SK-N-MC (cell line): Measurements from ENCODE around the gene C1S.
A peak's percentile ranks its signal among the peaks of the same experiment; 100 is the strongest.
"Not testable (repeated sequence)": the region's sequence is repeated elsewhere in the genome, so short reads cannot be mapped to it uniquely, and the experiment has no call there.

Experiments used
- DNase-seq: peaks from one replicate; pipeline ENCODE4 v3.0.0-alpha.2; 2011; ENCODE audit warnings: low read depth, low spot score
- H3K27ac ChIP-seq: fragments of 200-600 bp; sonication (generic); 2 replicates; pipeline ENCODE4 v1.5.1; 2016; ENCODE audit warnings: mixed run types
- H3K36me3 ChIP-seq: fragments of 200-600 bp; sonication (generic); 2 replicates; pipeline ENCODE4 v1.6.1; 2017; ENCODE audit warnings: antibody characterized with exemption, low read length, mixed read lengths; ENCODE audit not compliant: insufficient read depth
- H3K4me3 ChIP-seq: fragments of 200-600 bp; sonication (generic); 2 replicates; pipeline ENCODE4 v1.5.1; 2016
- H3K9ac ChIP-seq: fragments of 200-600 bp; sonication (generic); 2 replicates; pipeline ENCODE4 v1.8.0; 2017; ENCODE audit warnings: mixed run types, mixed read lengths; ENCODE audit not compliant: insufficient read length
- H3K9me3 ChIP-seq: fragments of 200-600 bp; sonication (generic); 2 replicates; pipeline ENCODE4 v1.6.1; 2017; ENCODE audit warnings: low read depth, mild to moderate bottlenecking, antibody characterized with exemption, low read length, moderate library complexity, mixed read lengths
- EZH2 ChIP-seq: fragments of 200-600 bp; sonication (generic); IDR thresholded peaks from one replicate; pipeline ENCODE4 v1.6.1; 2017; ENCODE audit warnings: antibody characterized with exemption
- FOXP2 ChIP-seq: optimal IDR thresholded peaks from 2 replicates; pipeline ENCODE3; 2011; ENCODE audit warnings: mild to moderate bottlenecking, moderate library complexity; ENCODE audit not compliant: insufficient read depth; ENCODE audit errors: extremely low read length, control extremely low read depth
- POLR2AphosphoS5 ChIP-seq: IDR thresholded peaks from 2 replicates; pipeline ENCODE4 v1.6.1; 2012; ENCODE audit warnings: mild to moderate bottlenecking, low read depth, low read length, borderline replicate concordance

The C1S gene

DNA sequence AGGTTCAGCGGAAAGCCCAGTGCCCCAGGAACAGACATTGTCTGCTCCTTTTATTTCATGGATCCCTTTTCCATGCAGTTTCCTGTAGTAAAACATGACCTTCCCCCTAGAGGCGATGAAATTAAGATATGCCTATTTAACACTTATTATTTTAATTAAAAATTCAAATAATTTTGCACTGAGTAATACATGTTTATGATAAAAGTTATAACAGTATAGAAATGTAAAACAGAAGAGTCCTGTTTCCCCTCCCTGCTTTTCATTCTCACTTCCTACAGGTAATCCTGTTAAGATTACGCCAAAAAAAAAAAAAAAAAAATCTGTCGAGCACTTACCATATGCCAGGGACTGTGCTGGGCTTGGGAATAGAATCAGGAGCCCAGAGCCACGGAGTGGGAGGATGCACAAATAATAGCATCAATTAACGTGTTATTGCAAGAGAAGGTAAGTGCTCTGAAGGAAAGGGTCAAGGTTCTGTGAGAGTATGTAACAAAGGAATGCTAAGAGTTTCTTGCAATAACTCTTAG is 41.4 kb upstream of the C1S start:
- H3K9me3 ChIP-seq = no peaks in the 10 kb centered on the region
- no peak for DNase-seq
- peak overlapping the region; percentile 64 for H3K27ac ChIP-seq
- peak overlapping the region; percentile 84 for H3K9ac ChIP-seq
- TF ChIP-seq POLR2AphosphoS5 = no peak; the same call in 1 of the 2 replicates
- no peak for TF ChIP-seq EZH2
- no peak for TF ChIP-seq FOXP2
- H3K4me3 ChIP-seq = peak overlapping the region; percentile 99
- H3K36me3 ChIP-seq = peaks cover 3% of the 10 kb centered on the region; the same call in 1 of the 2 replicates

DNA sequence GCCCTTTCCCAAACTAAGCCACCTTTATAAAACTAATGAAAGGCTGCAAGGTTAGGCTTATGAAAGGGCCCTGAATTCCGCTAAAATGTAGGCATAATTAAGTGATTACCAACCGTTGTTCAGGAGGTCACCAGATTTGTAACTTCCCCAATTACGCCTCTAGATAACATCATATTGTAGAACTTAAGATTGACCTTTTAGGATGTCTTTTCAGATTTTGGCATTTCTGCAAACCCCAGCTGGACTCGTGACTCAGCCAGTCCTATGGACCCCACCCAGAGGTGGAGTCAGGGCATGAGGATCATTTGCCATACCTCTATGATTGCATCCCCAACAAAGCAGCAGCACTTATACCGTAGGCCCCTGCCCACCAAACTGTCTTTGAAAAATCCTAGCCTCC is 38.6 kb upstream of the C1S start:
- H3K4me3 ChIP-seq = no peak overlapping the region
- H3K36me3 ChIP-seq = no peaks in the 10 kb centered on the region
- TF ChIP-seq FOXP2 (no peak), POLR2AphosphoS5 (no peak), EZH2 (no peak)
- DNase-seq = no peak
- H3K9me3 ChIP-seq = no peaks in the 10 kb centered on the region
- no peak overlapping the region for H3K27ac ChIP-seq
- H3K9ac ChIP-seq = no peak overlapping the region

DNA sequence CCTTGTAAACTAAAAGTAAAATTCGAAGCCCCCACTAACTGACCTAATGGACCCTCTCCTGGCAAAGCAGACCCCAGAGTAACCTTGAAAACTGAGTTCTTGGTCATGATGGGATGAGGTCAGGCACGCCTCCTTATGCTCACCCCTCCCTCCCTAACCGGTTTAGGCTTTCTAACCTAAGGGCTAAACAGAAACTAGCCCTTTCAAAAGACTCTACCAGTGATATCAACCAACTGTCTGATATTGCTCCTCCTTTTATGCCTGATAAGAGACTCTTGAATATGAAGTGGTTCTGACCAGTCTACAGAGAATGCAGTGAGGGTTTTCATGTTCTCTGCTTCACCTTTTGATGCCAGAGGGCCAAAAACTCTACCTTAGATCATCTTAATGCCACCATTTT is 37.4 kb upstream of the C1S start:
- no peaks in the 10 kb centered on the region for H3K9me3 ChIP-seq
- no peak overlapping the region for H3K9ac ChIP-seq
- no peaks in the 10 kb centered on the region for H3K36me3 ChIP-seq
- H3K27ac ChIP-seq = no peak overlapping the region
- no peak for DNase-seq
- H3K4me3 ChIP-seq = no peak overlapping the region
- TF ChIP-seq POLR2AphosphoS5 = no peak
- no peak for TF ChIP-seq EZH2
- no peak for TF ChIP-seq FOXP2

DNA sequence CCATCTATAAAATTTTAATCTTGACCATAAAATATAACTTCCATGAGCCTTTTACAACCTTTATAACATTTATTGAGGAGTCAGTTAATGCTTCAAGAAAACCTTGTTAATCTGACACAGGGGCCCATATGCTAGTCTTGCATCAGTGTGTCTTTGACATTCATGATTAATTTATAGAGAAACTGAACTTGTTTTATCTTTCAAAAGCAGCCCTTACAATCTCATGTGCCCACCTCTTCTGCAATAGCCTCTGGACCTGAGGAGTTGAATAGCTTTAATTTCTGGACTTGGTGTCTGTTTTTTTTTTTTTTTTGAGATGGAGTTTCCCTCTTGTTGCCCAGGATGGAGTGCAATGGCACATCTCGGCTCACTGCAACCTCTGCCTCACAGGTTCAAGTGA is 33.7 kb upstream of the C1S start:
- no peaks in the 10 kb centered on the region for H3K36me3 ChIP-seq
- H3K4me3 ChIP-seq = no peak overlapping the region
- no peaks in the 10 kb centered on the region for H3K9me3 ChIP-seq
- TF ChIP-seq FOXP2 (no peak), POLR2AphosphoS5 (no peak), EZH2 (no peak)
- no peak overlapping the region for H3K27ac ChIP-seq
- H3K9ac ChIP-seq = no peak overlapping the region
- no peak for DNase-seq

DNA sequence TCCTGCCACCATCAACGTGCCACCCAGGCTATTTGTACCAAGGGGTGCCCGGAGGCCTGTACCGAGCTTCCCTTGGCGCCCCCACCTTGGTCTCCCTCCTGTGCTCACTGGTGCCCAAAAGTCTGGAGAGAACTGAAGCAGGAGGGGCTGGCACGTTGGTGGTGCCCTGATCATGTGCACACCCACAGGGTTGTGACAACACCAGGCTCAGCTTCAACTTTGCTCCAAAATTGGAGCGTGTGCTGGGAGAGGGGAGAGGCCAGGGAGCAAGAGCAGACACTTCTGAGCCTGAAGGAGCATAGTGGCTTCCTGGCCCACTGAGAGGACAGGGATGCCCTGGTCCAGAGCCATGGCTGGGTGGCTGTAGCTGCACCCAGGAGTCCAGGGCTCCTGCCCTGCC is 29.2 kb upstream of the C1S start:
- H3K36me3 ChIP-seq = no peaks in the 10 kb centered on the region
- no peaks in the 10 kb centered on the region for H3K9me3 ChIP-seq
- no peak for TF ChIP-seq EZH2
- no peak for TF ChIP-seq FOXP2
- no peak for TF ChIP-seq POLR2AphosphoS5
- DNase-seq = no peak
- H3K27ac ChIP-seq = no peak overlapping the region
- no peak overlapping the region for H3K4me3 ChIP-seq
- no peak overlapping the region for H3K9ac ChIP-seq

DNA sequence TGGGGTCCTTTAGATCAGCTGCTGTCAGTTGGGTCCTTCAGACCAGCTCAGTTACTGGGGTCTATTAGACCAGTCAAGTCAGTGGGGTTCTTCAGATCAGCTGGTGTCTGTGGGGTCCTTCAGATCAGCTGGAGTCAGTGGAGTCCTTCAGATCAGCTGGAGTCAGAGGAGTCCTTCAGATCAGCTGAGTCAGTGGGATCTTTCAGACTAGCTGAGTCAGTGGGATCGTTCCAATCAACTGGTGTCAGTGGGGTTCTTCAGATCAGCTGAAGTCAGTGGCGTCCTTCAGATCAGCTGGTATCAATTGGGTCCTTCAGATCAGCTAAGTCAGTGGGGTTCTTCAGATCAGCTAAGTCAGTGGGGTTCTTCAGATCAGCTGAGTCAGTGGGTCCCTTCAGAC is 27.5 kb upstream of the C1S start:
- Histone ChIP-seq H3K9me3 (no peaks in the 10 kb centered on the region), H3K36me3 (no peaks in the 10 kb centered on the region), H3K9ac (no peak overlapping the region), H3K4me3 (no peak overlapping the region), H3K27ac (no peak overlapping the region)
- no peak for TF ChIP-seq FOXP2
- TF ChIP-seq EZH2 = no peak
- TF ChIP-seq POLR2AphosphoS5 = no peak
- no peak for DNase-seq

DNA sequence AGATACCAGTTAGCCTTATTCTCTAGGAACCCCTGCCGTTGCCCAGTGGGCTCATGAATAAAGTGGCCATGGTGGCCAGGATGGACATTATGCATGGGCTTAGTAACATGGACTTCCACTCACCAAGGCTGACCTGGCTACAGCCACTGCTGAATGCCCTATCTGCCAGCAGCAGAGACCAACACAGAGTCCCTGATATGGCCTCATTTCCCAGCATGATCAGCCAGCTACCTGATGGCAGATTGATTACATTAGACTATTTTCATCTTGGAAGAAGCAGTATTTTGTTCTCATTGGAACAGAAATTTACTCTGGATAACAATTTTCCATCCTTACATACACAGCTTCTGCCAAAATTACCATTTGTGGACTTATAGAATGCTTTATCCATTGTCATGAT is 26.1 kb upstream of the C1S start:
- TF ChIP-seq EZH2 = no peak
- TF ChIP-seq FOXP2 = no peak
- TF ChIP-seq POLR2AphosphoS5 = no peak
- Histone ChIP-seq H3K4me3 (no peak overlapping the region), H3K9me3 (no peaks in the 10 kb centered on the region)

DNA sequence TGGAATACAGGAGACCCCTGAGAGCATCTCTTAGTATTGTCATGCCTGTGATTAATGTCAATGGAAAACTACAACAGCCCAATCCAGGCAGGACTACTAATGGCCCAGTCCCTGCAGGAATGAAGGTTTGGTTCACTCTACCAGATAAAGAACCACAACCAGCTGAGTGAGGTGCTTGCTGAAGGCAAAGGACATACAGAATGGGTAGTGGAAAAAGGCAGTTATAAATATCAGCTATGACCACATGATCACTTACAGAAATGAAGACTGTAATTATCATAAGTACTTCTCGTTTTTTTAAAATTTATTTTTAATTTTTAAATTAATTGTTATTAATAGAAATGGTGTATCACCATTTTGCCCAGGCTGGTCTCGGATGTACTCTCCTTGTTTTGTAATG is 25.1 kb upstream of the C1S start:
- TF ChIP-seq EZH2 (no peak), POLR2AphosphoS5 (no peak), FOXP2 (no peak)
- no peak for DNase-seq
- Histone ChIP-seq H3K27ac (no peak overlapping the region), H3K9ac (no peak overlapping the region), H3K4me3 (no peak overlapping the region), H3K9me3 (no peaks in the 10 kb centered on the region), H3K36me3 (no peaks in the 10 kb centered on the region)

More for the DNA sequence above, 26.1 kb upstream of the C1S start:
- no peak for DNase-seq
- no peaks in the 10 kb centered on the region for H3K36me3 ChIP-seq
- H3K27ac ChIP-seq = no peak overlapping the region
- H3K9ac ChIP-seq = no peak overlapping the region

DNA sequence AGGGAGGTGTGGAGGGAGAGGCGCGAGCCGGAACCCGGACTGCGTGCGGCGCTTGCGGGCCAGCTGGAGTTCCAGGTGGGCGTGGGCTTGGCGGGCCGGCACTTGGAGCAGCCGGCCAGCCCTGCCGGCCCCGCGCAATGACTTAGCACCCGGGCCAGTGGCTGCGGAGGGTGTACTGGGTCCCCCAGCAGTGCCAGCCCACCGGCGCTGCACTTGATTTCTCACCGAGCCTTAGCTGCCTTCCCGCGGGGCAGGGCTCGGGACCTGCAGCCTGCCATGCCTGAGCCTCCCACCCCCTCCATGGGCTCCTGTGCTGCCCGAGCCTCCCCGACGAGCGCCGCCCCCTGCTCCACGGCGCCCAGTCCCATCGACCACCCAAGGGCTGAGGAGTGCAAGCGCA is 23.1 kb upstream of the C1S start:
- not testable (repeated sequence) for H3K9ac ChIP-seq, H3K4me3 ChIP-seq, H3K27ac ChIP-seq, H3K36me3 ChIP-seq, H3K9me3 ChIP-seq, DNase-seq
